HG02938 (cell line): ENCODE measurements around the gene TYW1B.
"Not testable (repeated sequence)": the region's sequence is repeated elsewhere in the genome, so short reads cannot be mapped to it uniquely, and the experiment has no call there.

ENCODE experiments used
- ATAC-seq: cut with Tn5 transposase; IDR thresholded peaks from one replicate; pipeline ENCODE4 v1.9.1; 2021; ENCODE audit warnings: mild to moderate bottlenecking, moderate library complexity; ENCODE audit not compliant: unreplicated experiment

TYW1B gene

DNA sequence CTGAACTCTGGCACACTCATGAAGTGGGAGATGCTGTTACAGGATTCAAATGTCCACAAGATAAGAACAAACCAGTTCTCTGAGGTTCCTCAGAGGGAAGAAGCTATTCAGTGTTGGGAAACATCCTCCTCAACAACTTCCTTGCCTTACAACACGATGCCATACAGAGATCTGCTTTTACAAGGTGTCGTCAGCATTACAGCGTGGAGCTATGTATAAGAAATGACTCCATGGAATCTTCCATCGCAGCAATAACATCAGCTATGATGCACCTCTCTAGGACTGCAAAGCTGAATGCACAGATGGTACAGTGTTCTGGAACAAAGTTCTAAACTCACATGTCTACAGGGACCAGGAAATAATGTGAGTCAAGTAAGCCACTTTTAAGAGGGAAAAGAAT lies 122.3 kb downstream of the TYW1B start:
- ATAC-seq = not testable (repeated sequence)

DNA sequence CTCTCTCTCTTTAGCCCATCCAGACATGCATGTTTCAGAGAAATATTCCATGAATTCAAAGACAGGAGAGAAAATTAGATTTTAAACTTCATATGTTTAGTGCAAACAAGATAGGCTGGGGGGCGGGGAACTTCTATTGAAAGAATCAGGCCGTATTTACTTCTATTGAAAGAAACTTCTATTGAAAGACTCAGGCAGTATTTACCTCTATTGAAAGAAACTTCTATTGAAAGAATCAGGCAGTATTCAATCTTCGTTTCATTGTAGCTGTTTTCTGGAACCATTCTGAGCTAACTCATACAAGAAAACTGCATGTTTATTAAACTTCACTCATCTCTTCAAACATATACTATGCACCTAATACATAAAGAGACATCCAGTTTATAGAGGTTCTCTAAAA lies 123.1 kb downstream of the TYW1B start:
- no peak for ATAC-seq

DNA sequence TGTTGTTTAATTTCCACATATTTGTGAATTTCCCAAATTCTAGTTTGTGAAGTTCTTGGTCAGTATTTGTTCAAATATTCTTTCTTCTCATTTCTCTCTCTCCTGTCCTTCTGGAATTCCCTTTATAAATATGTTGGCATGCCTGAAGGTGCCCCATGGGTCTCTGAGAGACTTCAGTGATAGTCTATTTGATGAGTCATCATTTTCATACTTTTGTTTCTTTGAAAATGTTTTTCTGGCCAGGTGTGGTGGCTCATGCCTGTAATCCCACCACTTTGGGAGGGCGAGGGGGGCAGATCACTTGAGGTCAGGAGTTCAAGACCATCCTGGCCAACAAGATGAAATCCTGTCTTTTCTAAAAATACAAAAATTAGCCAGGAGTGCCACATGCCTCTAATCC lies 127.5 kb downstream of the TYW1B start:
- not testable (repeated sequence) for ATAC-seq

DNA sequence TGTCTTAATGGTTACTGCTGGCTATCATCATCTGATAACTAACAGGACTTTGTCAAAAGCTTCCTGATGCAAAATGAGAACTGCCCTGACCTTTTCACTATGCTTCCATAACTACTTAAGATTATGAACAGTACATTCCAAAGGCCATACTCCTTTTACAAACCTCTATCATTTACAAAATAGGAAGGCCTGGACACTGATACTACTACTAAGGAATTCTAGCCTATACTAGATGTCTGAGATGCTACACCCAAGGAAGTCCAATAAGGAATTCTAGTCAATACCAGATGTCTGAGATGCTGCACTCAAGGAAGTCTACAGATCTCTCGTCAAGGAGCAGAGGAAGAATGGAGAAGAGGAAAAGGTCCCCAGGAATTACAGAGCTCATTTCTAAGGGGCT lies 130.9 kb downstream of the TYW1B start:
- not testable (repeated sequence) for ATAC-seq

DNA sequence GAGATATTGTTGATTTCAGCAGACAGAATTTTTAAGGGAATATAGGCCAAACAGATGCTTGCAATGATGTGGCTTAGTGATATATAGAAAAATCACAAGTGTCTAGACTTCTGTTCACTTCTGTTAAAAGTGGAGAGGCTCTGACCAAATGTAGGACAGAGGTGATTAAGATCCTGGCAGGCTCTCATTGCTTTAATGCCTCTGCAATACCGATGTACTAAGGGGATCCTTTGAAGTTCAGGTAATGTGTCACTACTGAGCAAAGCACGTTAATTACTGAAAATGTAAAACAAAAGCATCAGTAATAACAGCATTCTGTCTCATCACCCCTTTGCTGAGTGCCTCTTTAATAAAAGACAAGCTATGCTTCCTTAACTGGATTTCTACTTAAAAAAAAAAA lies 131.4 kb downstream of the TYW1B start:
- ATAC-seq = not testable (repeated sequence)

DNA sequence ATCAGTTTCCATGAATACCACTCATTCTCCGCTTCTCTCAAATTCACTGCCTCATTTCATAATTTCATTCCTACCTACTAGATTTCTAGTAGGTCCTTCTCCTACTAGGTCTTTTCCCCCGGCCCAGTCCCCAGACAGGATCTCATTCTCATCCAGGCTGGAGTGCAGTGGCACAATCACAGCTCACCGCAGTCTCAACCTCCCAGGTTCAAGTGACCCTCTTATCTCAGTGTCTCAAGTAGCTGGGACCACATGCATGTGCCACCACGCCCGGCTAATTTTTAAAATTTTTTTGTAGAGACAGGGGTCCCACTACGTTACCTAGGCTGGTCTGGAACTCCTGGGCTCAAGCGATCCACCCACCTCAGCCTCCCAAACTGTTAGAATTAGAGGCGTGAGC lies 132.5 kb downstream of the TYW1B start:
- ATAC-seq = not testable (repeated sequence)

DNA sequence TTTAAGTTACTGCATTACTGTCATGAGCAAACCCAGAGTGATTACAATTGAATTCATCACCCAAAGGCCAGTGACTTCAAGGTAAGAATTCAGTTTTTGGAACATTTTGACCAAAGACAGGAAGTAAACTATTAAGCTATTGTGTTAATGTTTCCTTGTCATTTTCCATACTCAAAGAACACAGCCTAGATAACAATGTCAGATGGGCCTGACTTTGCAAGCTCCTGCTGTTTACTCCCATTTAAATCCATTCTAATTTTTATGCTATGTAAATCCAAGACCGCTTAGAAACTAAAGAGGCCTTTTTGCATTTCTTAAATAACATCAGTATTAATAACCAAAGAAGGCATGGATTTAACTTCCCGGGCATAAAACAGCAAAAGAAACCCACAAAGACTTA lies 136.6 kb downstream of the TYW1B start:
- ATAC-seq = not testable (repeated sequence)

DNA sequence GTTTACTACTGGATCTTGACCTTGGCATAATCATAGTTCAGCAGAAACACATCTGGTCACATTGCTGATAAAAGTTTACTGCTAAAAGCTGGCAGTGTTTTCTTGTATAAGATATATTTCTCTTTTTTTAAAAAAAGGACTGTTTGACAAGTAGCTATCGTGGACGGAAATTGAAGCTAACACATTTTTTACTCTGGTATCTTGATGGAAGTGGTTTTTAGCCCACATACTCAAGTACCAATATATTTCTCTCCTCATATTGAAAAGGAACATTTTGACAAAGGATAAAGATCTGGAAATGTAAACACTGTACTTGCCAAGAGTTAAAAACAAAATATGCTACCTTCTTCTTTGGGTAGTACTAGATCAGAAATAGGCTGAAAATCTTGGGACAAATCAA lies 137.8 kb downstream of the TYW1B start:
- not testable (repeated sequence) for ATAC-seq

DNA sequence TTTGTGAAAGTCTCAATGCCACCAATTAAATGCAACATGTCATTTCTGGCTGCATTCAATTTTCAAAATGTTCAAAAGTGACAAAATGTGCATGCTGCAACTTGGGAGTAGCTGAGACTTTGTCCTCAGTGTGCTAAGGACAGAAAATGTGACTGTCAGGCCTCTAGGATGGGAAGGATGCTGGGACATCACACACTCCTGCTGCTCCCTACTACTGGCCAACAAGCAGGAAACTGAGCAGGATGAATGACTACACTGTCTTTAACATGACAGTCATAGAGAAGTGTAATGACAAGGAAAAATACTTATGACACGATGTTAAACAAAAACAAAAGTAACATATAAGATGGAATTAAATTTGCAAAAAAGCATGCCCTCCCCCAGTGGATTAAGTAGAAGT lies 138.7 kb downstream of the TYW1B start:
- not testable (repeated sequence) for ATAC-seq

DNA sequence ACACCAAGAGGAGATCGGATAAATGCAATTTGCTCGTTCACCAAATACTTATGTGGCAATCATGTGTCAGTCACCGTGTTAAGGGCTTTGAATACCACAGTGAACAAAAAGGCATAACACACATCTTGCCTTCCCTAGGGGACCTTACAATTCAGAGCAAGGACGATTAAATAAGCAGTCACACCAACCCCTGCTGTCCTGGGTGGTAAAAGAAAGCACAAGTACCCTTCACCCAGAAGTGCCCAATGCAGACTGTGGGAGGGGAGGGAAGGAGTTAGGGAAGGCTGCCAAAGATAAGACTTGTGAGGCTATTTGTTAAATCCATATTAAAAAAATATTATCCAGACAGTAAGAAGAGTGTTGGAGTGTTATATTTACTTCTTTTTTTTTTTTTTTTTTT lies 146.8 kb downstream of the TYW1B start:
- ATAC-seq = not testable (repeated sequence)

DNA sequence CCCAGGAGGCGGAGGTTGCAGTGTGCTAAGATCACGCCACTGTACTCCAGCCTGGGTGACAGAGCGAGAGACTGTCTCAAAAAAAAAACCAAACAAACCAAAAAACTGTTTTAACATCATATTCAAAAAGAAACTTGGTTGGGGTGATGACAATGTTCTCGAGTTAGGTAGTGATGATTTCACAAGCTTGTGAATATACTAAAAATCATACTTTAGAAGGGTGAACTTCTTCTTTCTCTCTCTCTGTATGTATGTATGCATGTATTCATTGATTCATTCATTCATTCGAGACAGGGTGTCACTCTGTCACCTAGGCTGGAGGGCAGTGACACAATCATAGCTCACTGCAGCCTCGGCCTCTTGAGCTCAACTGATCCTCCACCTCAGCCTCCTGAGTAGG lies 151.1 kb downstream of the TYW1B start:
- not testable (repeated sequence) for ATAC-seq

DNA sequence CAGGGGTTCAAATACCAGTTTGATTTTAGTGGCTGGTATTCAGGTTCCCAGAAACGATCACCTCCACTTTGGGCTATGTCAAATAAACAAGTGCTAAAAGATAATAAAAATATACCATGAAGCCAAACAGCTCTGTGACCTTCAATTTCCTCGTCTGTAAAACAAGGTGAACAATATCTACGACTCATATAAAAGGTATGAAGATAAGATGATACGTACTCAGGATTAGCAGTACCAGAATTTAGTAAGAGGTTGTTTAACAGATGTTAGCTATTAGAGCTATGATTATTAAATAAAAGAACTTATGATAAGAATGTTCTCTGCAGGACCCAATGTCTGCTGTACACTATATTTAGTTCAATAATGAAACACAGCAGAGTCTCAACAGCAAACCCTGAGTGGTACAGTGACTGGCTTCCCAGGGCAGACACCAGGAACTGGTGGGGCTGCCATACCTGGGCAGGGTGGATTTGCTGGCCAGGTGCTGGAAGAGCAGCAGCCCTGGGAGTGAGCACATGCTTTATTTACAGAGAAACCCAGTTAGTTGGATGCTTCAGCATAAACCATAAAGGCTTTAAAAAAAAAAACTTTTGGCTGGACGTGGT lies 151.8 kb downstream of the TYW1B start:
- not testable (repeated sequence) for ATAC-seq

DNA sequence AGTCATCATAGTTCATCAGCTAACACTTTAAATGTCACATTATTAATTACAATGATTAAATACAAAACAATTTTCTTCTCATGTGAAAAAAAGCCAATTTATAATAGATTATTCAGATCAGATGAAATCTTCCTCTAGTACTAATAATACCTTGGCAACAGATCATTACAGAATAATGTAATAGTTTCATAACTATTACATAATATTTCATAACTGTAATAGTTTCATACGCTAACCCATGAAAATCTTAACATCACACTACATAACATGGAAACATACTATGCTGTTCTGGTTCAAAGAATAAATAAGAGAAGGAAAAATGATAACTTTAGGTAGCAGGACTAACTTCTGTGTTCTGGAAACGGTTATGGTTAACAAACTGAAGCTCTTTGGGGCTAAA lies 152.3 kb downstream of the TYW1B start:
- ATAC-seq = not testable (repeated sequence)

DNA sequence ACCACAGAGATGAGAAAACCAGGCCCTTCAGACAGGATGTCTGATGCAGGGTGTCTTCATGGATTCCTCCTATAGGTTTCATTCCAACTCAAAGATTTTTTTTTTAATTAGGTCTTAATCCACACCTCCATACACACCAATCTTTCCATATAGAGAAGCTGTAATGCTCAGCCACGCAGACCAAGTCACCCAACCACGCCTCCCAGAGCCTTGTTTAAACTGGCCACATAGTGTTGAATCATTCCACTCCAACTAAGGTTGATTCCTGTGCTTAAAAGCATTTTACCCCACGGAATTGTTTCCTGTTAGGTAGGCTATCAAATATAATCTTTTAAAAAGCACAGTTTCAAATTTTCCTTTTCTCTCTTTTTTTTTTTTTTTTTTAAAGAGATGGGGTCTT lies 153.6 kb downstream of the TYW1B start:
- ATAC-seq = no peak

DNA sequence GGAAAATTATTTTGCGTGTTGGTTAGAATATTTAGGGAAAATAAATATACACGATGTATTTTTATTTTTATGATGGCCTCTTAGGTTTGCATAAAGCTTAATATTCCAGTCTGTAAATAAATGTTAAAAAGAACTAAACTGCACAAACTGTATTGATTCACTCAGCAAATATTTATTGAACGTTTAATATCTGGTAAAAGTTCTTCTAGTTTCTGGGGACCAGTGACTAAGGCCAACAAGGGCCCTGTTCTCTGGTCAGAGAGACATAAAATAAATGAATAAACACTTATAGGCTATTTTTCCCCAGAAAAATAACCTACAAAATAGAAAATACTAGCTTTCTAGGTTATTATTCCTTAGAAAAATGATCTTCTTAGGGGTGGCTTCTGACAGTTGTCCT lies 157.2 kb downstream of the TYW1B start:
- ATAC-seq = not testable (repeated sequence)

DNA sequence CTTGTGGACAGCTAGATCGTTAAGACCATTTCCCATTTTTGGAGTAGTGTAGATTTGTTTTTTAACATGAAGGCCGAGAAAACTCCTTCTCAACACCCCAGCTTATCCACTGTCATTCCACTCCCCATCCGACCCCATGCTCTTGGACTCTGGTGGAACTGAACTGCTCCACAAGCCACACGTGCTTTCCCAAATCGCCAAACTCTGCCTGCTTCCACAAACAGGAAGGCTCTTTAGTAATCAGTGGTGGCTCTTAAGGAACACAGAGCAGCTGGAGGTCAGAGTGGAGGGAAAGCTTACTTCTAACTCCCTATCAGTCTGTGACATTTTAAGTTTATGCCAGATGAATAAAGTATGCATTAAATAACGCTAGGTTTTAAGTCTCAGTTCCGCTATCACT lies 159.6 kb downstream of the TYW1B start:
- not testable (repeated sequence) for ATAC-seq

DNA sequence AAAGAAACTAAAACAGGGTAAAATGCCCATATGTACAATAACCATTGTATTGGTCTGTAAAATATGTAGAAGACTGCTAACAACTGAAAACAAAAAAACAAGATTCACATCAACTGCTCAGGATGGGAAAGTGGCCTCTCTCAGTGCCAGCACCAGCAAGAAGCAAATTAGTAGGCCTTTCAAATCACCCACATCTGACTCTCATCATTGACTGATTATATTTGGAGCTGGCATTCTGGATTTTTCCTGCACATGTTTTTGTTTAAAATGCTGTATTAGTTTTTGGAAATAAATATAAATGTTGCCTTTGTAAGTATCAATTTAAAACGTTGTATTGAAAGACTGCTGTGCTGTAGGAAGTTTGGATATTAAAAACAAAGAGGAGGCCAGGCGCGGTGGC lies 161.0 kb downstream of the TYW1B start:
- not testable (repeated sequence) for ATAC-seq

DNA sequence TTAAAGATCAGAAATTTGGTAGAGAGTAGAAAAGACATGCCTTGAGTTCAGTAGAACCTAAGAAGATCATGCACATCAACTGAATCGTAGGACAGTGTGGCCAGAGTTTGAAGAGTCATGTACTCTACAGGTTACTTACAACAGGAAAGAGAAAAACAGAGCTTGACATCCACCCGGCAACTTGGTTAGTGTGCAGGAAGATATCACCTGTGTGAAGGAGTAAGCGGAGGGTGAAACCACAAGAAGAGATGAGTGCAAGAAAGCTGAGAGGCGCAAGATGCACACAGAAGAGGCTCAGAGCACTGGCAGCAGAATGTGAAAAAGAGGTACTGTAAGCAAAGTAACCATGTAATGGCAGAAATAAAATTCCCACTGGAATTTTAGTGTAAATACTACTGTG lies 179.4 kb downstream of the TYW1B start:
- ATAC-seq = not testable (repeated sequence)

DNA sequence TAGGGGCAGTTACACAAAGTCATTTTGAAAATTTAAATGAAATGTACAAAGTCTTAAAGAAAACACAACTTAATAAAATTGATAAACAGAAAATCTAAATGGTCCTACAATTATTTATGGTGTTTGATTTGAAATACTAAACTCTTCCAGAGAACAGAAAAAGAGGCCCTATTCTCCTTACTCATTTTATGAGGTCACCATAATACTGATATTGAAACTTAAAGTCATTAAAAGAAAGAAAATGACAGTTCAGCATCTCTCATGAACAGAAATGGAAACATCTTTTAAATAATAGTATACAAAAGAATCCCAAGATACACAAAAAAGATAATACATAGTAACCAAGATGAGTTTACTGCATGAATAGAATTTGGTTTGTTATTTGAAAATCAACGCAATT lies 184.3 kb downstream of the TYW1B start:
- ATAC-seq = not testable (repeated sequence)

DNA sequence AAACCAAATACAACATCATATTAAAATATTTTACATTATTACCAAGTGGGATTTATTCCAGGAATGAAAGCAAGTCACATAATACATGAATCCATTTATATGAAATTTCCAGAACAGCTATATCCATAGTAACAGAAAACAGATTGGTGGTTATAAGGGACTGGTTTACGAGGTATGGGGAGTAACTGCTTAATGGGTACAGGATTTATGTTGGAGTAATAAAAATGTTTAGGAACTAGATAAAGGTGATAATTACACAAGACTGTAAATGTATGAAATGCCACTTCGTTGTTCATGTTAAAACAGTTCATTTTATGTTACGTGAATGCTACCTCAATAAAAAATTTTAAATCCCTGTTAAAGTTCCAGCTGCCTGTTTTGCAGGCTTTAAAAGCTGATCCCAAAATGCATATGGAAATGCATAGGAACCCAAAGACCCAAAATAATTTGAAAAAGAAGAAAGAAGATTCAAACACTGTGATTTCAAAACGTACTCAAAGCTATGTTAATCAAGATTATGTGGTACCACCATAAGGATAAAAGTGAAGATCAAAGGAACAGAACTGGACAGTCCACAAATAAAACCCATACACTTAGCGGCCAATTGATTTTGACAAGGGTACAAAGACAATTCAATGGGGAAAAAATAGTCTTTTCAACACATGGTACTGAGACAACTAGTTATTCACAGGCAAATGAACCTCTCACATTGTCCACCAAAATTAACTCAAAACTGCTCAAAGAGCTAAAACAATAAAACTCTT lies 186.3 kb downstream of the TYW1B start:
- not testable (repeated sequence) for ATAC-seq

DNA sequence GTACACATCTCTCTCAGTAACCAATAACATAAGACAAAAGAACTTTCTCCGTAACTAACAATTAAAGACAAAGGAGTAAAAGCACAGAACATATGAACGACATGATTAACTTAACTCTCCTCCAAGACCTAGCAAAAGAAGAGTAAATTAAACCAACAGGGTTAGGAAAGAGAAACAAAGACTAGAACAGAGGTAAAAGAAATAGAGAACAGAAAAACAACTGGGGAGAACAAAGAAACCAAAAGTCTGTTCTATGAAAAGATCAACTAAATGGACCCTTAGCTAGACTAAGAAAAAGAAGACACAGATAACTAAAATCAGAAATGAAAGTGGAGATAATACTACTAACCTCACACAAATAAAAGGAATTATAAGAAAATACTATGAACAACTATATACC lies 187.3 kb downstream of the TYW1B start:
- ATAC-seq = peak; percentile 59

DNA sequence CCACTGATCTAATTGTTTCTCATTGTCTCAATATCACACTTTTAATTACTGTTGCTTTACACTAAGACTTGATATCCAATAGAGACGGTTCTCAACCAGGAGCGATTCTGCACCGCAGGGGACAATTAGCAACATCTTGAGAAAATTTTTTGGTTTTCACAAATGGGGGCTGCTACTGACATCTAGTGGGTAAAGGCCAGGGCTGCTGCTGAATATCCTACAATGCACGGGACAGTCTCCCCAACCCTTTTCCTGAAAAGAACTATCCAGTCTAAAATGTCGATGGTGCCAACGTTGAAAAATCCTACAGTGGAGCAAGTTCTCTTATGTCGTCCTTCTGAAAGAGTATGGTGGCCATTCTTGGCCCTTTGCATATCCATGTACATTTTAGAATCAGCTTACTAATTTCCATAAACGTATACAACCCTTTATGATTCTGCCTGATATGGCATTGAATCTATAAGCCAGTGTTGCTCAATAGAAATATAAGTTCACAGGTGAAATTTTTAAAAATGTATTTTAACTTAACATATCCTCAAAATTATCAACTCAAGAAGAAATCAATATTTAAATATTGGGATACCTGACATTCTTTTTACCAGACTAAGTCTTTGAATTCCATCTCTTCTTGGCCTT lies 192.6 kb downstream of the TYW1B start:
- not testable (repeated sequence) for ATAC-seq
